Ascending aorta (tissue), 2 donors: ENCODE data around the gene RBBP6. TPM values are rescaled to one million over a fixed set of nuclear protein-coding genes. Genes with fewer than 3 reads are reported as not detected.

Experiments used
- DNase-seq, 2 donors: peaks; one replicate each; pipeline ENCODE4 v3.0.0-alpha.2; 2019; ENCODE audit warnings: low spot score in 2 of 2
- H3K27ac ChIP-seq, 2 donors: fragments of 200-600 bp; sonication (generic); one replicate each; pipeline ENCODE4 v1.5.1; 2016 to 2017; ENCODE audit warnings: mild to moderate bottlenecking in 1 of 2
- H3K27me3 ChIP-seq: fragments of 200-600 bp; sonication (generic); one replicate; pipeline ENCODE4 v1.5.1; 2017
- H3K36me3 ChIP-seq, 2 donors: fragments of 200-600 bp; sonication (generic); one replicate each; pipeline ENCODE4 v1.5.1; 2016
- H3K4me1 ChIP-seq, 2 donors: fragments of 200-600 bp; sonication (generic); one replicate each; pipeline ENCODE4 v1.5.1; 2016 to 2017; ENCODE audit warnings: mild to moderate bottlenecking in 1 of 2
- H3K4me3 ChIP-seq, 2 donors: fragments of 200-600 bp; sonication (generic); one replicate each; pipeline ENCODE4 v1.5.1; 2016 to 2017; ENCODE audit warnings: mild to moderate bottlenecking in 1 of 2
- H3K9me3 ChIP-seq, 2 donors: fragments of 200-600 bp; sonication (generic); one replicate each; pipeline ENCODE4 v1.5.1; 2016
- CTCF ChIP-seq, 3 experiments: fragments of 200-600 bp in 2 of 3; fragments of 450-650 bp in 1 of 3; sonication (generic) in 2 of 3; IDR thresholded peaks; one replicate each; pipeline ENCODE4 v1.5.1; 2016 to 2019; ENCODE audit warnings: antibody characterized with exemption in 3 of 3, mild to moderate bottlenecking in 1 of 3, moderate library complexity in 1 of 3
- intact Hi-C: fragments of 100-400 bp; cut with DNase I; formaldehyde crosslinking; loops from one replicate; pipeline ENCODE4 v1.15.1; 2023
- total RNA-seq: library from RNA; depleted of rRNA; stranded (reverse); fragments of >200 nt; gene quantifications from one replicate; pipeline ENCODE4 v1.1.0, GENCODE V29; 2016

RBBP6 gene
- total RNA-seq, 1 donor from 2014 or later: 96.1 TPM

- Histone ChIP-seq H3K27ac (no peak overlapping the region), H3K4me1 (peaks cover 0 to 2% of the 10 kb centered on the region in 2 donors), H3K9me3 (no peaks in the 10 kb centered on the region), H3K4me3 (no peak overlapping the region), H3K36me3 (peaks cover 29 to 50% of the 10 kb centered on the region in 2 donors), H3K27me3 (no peaks in the 10 kb centered on the region)
- TF ChIP-seq CTCF (IDR thresholded peaks at IDR 0.05): no peak
- no peak for DNase-seq
- intact Hi-C loops: no loop called here
These were observed 13.4 kb downstream of the RBBP6 start for GRCh38 chr16:24552705-24553246.

- Histone ChIP-seq H3K4me3 (no peak overlapping the region), H3K9me3 (no peaks in the 10 kb centered on the region), H3K27me3 (no peaks in the 10 kb centered on the region), H3K4me1 (peaks cover 0 to 2% of the 10 kb centered on the region in 2 donors), H3K27ac (no peak overlapping the region), H3K36me3 (peaks cover 23 to 49% of the 10 kb centered on the region in 2 donors)
- TF ChIP-seq CTCF (IDR thresholded peaks at IDR 0.05): no peak
- intact Hi-C loops: no loop called here
- DNase-seq: no peak
These were observed 14.6 kb downstream of the RBBP6 start for GRCh38 chr16:24553983-24554382.

- no peak overlapping the region for H3K4me3 ChIP-seq
- DNase-seq: no peak
- H3K27me3 ChIP-seq: no peaks in the 10 kb centered on the region
- intact Hi-C loops: no loop called here
- H3K9me3 ChIP-seq: no peaks in the 10 kb centered on the region
- H3K4me1 ChIP-seq: peaks cover 0 to 2% of the 10 kb centered on the region in 2 donors
- TF ChIP-seq CTCF (IDR thresholded peaks at IDR 0.05): no peak
- no peak overlapping the region for H3K27ac ChIP-seq
- peaks cover 34 to 51% of the 10 kb centered on the region in 2 donors for H3K36me3 ChIP-seq
These were observed 16.0 kb downstream of the RBBP6 start for GRCh38 chr16:24555346-24555872.

- Histone ChIP-seq H3K4me3 (no peak overlapping the region), H3K4me1 (no peaks in the 10 kb centered on the region), H3K36me3 (peaks cover 75 to 91% of the 10 kb centered on the region in 2 donors), H3K27ac (no peak overlapping the region), H3K9me3 (no peaks in the 10 kb centered on the region), H3K27me3 (no peaks in the 10 kb centered on the region)
- TF ChIP-seq CTCF (IDR thresholded peaks at IDR 0.05): no peak
- intact Hi-C loops: no loop called here
- DNase-seq: no peak
These were observed 23.4 kb downstream of the RBBP6 start for GRCh38 chr16:24562811-24563210.

- Histone ChIP-seq H3K4me3 (no peak overlapping the region), H3K27me3 (no peaks in the 10 kb centered on the region), H3K27ac (no peak overlapping the region), H3K4me1 (no peaks in the 10 kb centered on the region), H3K9me3 (no peaks in the 10 kb centered on the region), H3K36me3 (peaks cover 81 to 85% of the 10 kb centered on the region in 2 donors)
- DNase-seq: no peak
- TF ChIP-seq CTCF (IDR thresholded peaks at IDR 0.05): peak in 1 of 3 experiments; percentile 32
- intact Hi-C loops: loop anchor here (5.0 kb wide), 1 partner anchor 249 kb away; no protein-coding TSS in a partner anchor
These were observed 29.0 kb downstream of the RBBP6 start for GRCh38 chr16:24568392-24568791.
